Measurements from ENCODE around the gene GIMAP1. TPM values are rescaled to one million over a fixed set of nuclear protein-coding genes. Genes with fewer than 3 reads are reported as not detected.

The GIMAP1 gene
- total RNA-seq, 1 donor from 2014 or later: 8.5 TPM

Other genes starting within 250 kb of the GIMAP1 start
- gene GIMAP7, start 201.7 kb upstream of the GIMAP1 start, total RNA-seq: 31.6 TPM
- 52.8 TPM for gene GIMAP4, start 149.2 kb upstream of the GIMAP1 start, total RNA-seq
- 32.7 TPM for gene GIMAP6, start 84.2 kb upstream of the GIMAP1 start, total RNA-seq
- 11.7 TPM for gene GIMAP2, start 30.9 kb upstream of the GIMAP1 start, total RNA-seq
- gene GIMAP5, start 20.8 kb downstream of the GIMAP1 start, total RNA-seq: 18.4 TPM
- 78.8 TPM for gene TMEM176B, start 83.8 kb downstream of the GIMAP1 start, total RNA-seq
- 69.7 TPM for gene TMEM176A, start 84.2 kb downstream of the GIMAP1 start, total RNA-seq
- not detected for gene AOC1, start 135.9 kb downstream of the GIMAP1 start, total RNA-seq